LNCAP (cell line): ENCODE measurements around the gene JDP2.

ENCODE experiments used
- CTCF ChIP-seq: fragments of 450-650 bp; IDR thresholded peaks from 2 replicates; pipeline ENCODE4 v1.5.1; 2017; ENCODE audit warnings: mild to moderate bottlenecking

Gene JDP2

DNA sequence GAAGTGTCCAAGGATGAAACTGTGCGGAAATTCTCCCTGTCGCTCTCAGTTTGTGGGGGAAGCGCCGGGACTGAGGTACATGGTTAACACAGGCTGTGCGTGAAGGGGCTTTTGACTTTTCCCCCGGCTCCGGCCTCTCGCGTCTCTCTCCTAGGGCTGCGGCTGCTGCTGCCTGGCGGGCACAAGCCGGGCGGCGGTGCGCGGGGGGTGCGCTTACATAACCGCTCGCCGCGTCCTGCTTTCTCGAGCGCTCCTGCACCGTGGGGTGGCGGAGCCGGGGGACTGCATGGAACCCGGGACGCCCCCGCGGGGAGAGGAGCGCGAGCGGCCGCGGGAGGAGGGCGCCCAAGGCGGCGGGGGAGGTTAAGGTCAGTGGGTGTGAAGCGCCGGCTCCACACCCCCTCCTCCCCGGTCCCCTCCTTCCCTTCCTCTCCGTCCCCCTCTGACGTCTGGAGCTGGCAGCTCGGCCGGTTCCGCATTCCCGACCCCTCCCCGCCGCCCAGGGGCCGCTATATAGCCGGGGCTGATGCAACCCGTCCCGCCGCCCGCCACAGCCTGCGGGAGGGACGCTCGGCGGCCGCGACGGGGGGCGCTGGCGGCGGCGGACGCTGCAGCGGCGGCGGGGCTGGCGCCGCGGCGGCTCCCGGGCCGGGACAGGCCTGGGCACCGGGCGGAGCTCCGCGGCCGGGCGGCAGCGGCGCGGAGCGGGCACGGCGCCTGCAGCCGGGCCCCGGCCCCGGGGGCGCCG is at the start of gene JDP2:
JDP2 (plus strand) TSS at position 541 of the 748 bp plus-strand sequence. CDS start 9,899 bp downstream, outside the sequence.
- TF ChIP-seq CTCF: no peak

DNA sequence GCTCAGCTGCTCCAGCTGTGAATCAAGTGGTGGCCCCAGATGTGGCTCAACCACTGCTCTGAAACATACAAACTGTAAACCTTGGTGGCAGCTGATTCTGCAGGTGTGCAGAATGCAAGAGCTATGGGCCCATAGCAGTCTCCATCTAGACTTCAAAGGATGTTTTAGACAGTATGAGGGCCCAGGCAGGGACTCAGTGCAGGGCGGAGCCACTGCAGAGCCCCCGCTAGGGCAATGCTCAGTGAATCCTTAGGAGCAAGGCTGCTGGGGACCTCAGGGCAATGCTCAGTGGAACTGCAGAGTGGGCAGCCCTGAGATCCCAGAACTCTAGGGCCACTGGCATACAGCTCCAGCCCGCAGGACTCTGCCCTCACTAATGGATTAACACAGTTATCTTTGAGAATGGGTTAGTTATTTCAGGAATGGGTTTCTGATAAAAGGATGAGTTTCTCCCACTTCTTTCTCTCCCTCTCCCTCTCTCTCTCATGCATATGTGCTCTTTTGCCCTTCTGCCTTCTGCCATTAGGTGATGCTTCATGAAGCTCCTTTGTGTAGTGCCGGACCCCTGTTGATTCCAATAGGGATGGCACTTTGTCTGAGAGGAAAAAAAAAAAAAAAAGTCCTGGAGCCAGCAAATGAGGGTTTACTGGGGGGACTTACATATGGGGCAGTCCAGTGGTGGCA is 48.4 kb upstream of the JDP2 start:
- TF ChIP-seq CTCF: no peak

DNA sequence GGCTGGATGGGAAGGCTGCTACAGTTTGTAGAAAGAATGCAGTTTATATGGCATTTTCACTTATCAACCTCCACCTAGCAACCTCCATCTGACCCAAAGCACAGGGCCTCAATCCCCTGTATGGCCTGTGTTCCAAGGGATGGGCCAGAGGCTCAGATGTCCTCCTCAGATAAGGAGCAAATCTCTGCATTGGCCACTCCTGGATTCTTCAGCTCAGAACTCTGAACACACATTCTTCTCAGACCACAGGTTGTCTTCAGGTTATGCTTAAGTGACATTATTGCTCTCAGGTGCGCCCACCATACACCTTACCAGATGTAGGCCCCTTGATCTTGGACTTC is 47.9 kb upstream of the JDP2 start:
- TF ChIP-seq CTCF: no peak

DNA sequence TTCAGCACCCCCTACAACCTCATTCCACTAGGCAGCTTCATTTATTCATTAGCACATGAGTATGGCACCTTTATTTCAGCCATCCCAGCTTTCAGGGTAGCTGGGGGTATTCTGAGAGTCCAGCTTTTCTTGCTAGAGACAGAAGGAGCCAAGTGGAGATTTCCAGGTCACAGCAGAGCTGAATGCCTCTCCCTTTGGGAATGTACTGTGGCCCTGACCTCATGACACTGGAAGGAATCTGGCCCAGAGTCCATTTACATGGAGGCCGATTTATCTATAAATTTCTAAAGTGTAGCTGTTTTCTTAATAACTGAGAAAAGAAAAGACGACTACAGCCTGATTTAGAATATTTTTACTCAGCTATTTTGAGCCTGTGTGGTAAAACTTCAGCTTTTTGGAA is 47.2 kb upstream of the JDP2 start:
- no peak for TF ChIP-seq CTCF

- TF ChIP-seq CTCF: no peak
These were observed 46.2 kb upstream of the JDP2 start for GRCh38 chr14:75381642-75382041.

GRCh38 chr14:75383721-75384120 is 44.1 kb upstream of the JDP2 start:
- TF ChIP-seq CTCF: no peak

GRCh38 chr14:75389679-75390078 is 38.1 kb upstream of the JDP2 start:
- TF ChIP-seq CTCF: no peak
